IMR-90 (cell line): ENCODE measurements around the gene TPI1. TPM values are rescaled to one million over a fixed set of nuclear protein-coding genes. Genes with fewer than 3 reads are reported as not detected.

Experiments used
- ATAC-seq: fragments of 200-7000 bp; cut with Tn5 transposase; 2 replicates; pipeline ENCODE4 v1.9.1; 2020; ENCODE audit warnings: low read depth, mild to moderate bottlenecking, moderate library complexity
- BruUV-seq: library from RNA; stranded (reverse); fragments of 400-500 nt; replicated peaks from 2 replicates; lab custom pipeline; 2021; lab: Mats Ljungman, UMichigan
- CTCF ChIA-PET: fragments of 300-600 bp; formaldehyde crosslinking; extraction: SDS; loops from one replicate; lab custom pipeline; 2021; ENCODE audit warnings: antibody characterized with exemption; lab: Yijun Ruan, JAX
- POLR2A ChIA-PET: fragments of 300-600 bp; sonication (Branson Sonifier 250); formaldehyde crosslinking; loops from one replicate; lab custom pipeline; 2022; ENCODE audit warnings: antibody characterized with exemption; ENCODE audit not compliant: unreplicated experiment; lab: Charles Lee
- DNase-seq: peaks from one replicate; pipeline ENCODE4 v3.0.0; 2013
- H2AFZ ChIP-seq: replicated peaks from 2 replicates; pipeline ENCODE3; 2013; ENCODE audit warnings: low read length, mild to moderate bottlenecking; ENCODE audit not compliant: poor library complexity
- H2AK5ac ChIP-seq: 2 replicates; pipeline ENCODE4 v1.6.1; 2013; ENCODE audit warnings: low read depth, low read length, inconsistent platforms
- H2AK9ac ChIP-seq: replicated peaks from 2 replicates; pipeline ENCODE3; 2013; ENCODE audit warnings: mild to moderate bottlenecking, low read depth, low read length, moderate library complexity; ENCODE audit not compliant: poor library complexity
- H2BK120ac ChIP-seq: 2 replicates; pipeline ENCODE4 v1.6.1; 2013; ENCODE audit warnings: low read depth, low read length, inconsistent platforms
- H2BK15ac ChIP-seq: 3 replicates; pipeline ENCODE4 v1.6.1; 2013; ENCODE audit warnings: low read depth, low read length, inconsistent platforms
- H2BK20ac ChIP-seq: 2 replicates; pipeline ENCODE4 v1.6.1; 2013; ENCODE audit warnings: low read depth, mild to moderate bottlenecking, inconsistent platforms, low read length, moderate library complexity
- H2BK5ac ChIP-seq: 2 replicates; pipeline ENCODE4 v1.6.1; 2013; ENCODE audit warnings: mild to moderate bottlenecking, low read depth, low read length, inconsistent platforms; ENCODE audit not compliant: poor library complexity, severe bottlenecking
- H3K14ac ChIP-seq: replicated peaks from 2 replicates; pipeline ENCODE4 v1.6.1; 2013; ENCODE audit warnings: low read depth, low read length, inconsistent platforms
- H3K18ac ChIP-seq: 2 replicates; pipeline ENCODE4 v1.6.1; 2013; ENCODE audit warnings: low read depth, low read length, control low read depth
- H3K23ac ChIP-seq: 2 replicates; pipeline ENCODE4 v1.6.1; 2013; ENCODE audit warnings: low read depth, low read length, inconsistent platforms
- H3K27ac ChIP-seq: 2 replicates; pipeline ENCODE4 v1.5.1; 2013; ENCODE audit warnings: mild to moderate bottlenecking, control low read depth, low read length; ENCODE audit not compliant: insufficient read depth
- H3K27me3 ChIP-seq: 2 replicates; pipeline ENCODE4 v1.6.1; 2013; ENCODE audit warnings: low read length; ENCODE audit not compliant: control insufficient read depth, insufficient read depth
- H3K36me3 ChIP-seq: 2 replicates; pipeline ENCODE4 v1.6.1; 2013; ENCODE audit warnings: low read length, mixed read lengths; ENCODE audit not compliant: control insufficient read depth, insufficient read depth
- H3K4ac ChIP-seq: 2 replicates; pipeline ENCODE4 v1.6.1; 2013; ENCODE audit warnings: low read depth, low read length, inconsistent platforms
- H3K4me1 ChIP-seq: 2 replicates; pipeline ENCODE4 v1.6.1; 2013; ENCODE audit warnings: low read length, mixed read lengths; ENCODE audit not compliant: control insufficient read depth, insufficient read depth
- H3K4me2 ChIP-seq: 2 replicates; pipeline ENCODE4 v1.6.1; 2013; ENCODE audit warnings: low read depth, mild to moderate bottlenecking, control low read depth, low read length, moderate library complexity
- H3K4me3 ChIP-seq: 2 replicates; pipeline ENCODE4 v1.5.1; 2013; ENCODE audit warnings: low read depth, mild to moderate bottlenecking, control low read depth, low read length, moderate library complexity; ENCODE audit not compliant: insufficient read depth
- H3K56ac ChIP-seq: 2 replicates; pipeline ENCODE4 v1.6.1; 2013; ENCODE audit warnings: low read length, inconsistent platforms; ENCODE audit not compliant: insufficient read depth; ENCODE audit errors: extremely low read depth
- H3K79me1 ChIP-seq, 2 experiments: 2 replicates each; pipeline ENCODE4 v1.6.1; 2013; ENCODE audit warnings: low read length in 2 of 2, inconsistent platforms in 1 of 2, low read depth in 1 of 2
- H3K9ac ChIP-seq: 2 replicates; pipeline ENCODE4 v1.6.1; 2013; ENCODE audit warnings: low read depth, low read length, control low read depth
- H3K9me1 ChIP-seq: 2 replicates; pipeline ENCODE4 v1.6.1; 2013; ENCODE audit warnings: low read length, inconsistent platforms; ENCODE audit not compliant: insufficient read depth
- H3K9me3 ChIP-seq: 2 replicates; pipeline ENCODE4 v1.6.1; 2013; ENCODE audit warnings: low read length; ENCODE audit not compliant: control insufficient read depth, insufficient read depth
- H4K20me1 ChIP-seq: 2 replicates; pipeline ENCODE4 v1.6.1; 2013; ENCODE audit warnings: low read length, inconsistent platforms; ENCODE audit not compliant: insufficient read depth
- H4K5ac ChIP-seq: 2 replicates; pipeline ENCODE4 v1.6.1; 2013; ENCODE audit warnings: mild to moderate bottlenecking, low read depth, low read length, control low read depth
- H4K8ac ChIP-seq, 2 experiments: 2 replicates each; pipeline ENCODE4 v1.6.1; 2013; ENCODE audit warnings: low read depth in 2 of 2, low read length in 2 of 2, control low read depth in 1 of 2, inconsistent platforms in 1 of 2
- H4K91ac ChIP-seq: 2 replicates; pipeline ENCODE4 v1.6.1; 2013; ENCODE audit warnings: low read depth, low read length, inconsistent platforms; ENCODE audit not compliant: insufficient read depth
- BHLHE40 ChIP-seq: fragments of 150-350 bp; IDR thresholded peaks from 2 replicates; pipeline ENCODE4 v1.6.1; 2016; ENCODE audit warnings: mild to moderate bottlenecking, low read depth, low read length
- FOS ChIP-seq: fragments of 150-350 bp; IDR thresholded peaks from 2 replicates; pipeline ENCODE4 v1.6.1; 2016; ENCODE audit warnings: low read depth, low read length
- MAZ ChIP-seq: IDR thresholded peaks from 2 replicates; pipeline ENCODE4 v1.6.1; 2012; ENCODE audit warnings: low read depth, mild to moderate bottlenecking, low read length, improper control_type of control experiment, moderate library complexity, borderline replicate concordance
- RFX5 ChIP-seq: IDR thresholded peaks from 2 replicates; pipeline ENCODE4 v1.8.0; 2012; ENCODE audit warnings: low read depth, mild to moderate bottlenecking, low read length, moderate library complexity
- WGBS, 2 experiments: methylation state at CpG; one replicate each; pipeline versions ENCODE4 v1.1.5 to v1.1.7; 2013; ENCODE audit warnings: missing lambda C conversion rate in 2 of 2; ENCODE audit not compliant: insufficient read length in 1 of 2; ENCODE audit errors: extremely low coverage in 2 of 2; 5-methylcytosine and 5-hydroxymethylcytosine counted together
- dilution Hi-C: fragments of 300-500 bp; cut with HindIII; formaldehyde crosslinking; loops from one replicate; pipeline ENCODE4 v1.14.3; 2018; ENCODE audit warnings: low sequenced_read_pairs; ENCODE audit not compliant: unreplicated experiment
- in situ Hi-C: fragments of 300-500 bp; cut with MboI; formaldehyde crosslinking; loops from 3 replicates; pipeline ENCODE4 v1.14.3; 2019; ENCODE audit warnings: low sequenced_read_pairs, inconsistent platforms, mixed read lengths
- intact Hi-C: fragments of 100-400 bp; cut with micrococcal nuclease; formaldehyde crosslinking; loops from 2 replicates; pipeline ENCODE4 v1.10.0; 2022
- polyA plus RNA-seq, 3 experiments: library from polyadenylated mRNA; depleted of rRNA; stranded (reverse); fragments of >200 nt; gene quantifications; 2 replicates each; pipeline ENCODE4 v1.2.3, GENCODE V29; 2012; ENCODE audit warnings: low replicate concordance in 1 of 3
- total RNA-seq: library from RNA; depleted of rRNA; stranded (reverse); fragments of >200 nt; gene quantifications from 2 replicates; pipeline ENCODE4 v1.2.3, GENCODE V29; 2012; rRNA removed

TPI1 gene
- total and polyA plus RNA-seq, 2 of the 4 experiments (the other 2 are of a cell fraction) = 1,995 to 2,176 TPM

DNA sequence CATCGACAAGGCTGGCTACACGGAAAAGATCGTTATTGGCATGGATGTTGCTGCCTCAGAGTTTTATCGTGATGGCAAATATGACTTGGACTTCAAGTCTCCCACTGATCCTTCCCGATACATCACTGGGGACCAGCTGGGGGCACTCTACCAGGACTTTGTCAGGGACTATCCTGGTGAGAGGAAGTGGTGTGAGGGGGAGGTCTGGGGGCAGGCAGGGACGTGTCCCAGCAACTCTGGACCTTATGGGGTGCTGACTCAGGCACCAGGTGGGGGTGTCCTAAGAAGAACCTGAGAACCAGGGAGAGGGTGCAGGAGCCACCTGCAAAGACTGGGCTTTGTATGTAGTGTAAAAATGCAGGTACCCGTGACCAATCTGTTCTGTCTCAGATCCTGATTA, 52.3 kb downstream of the TPI1 start:
- ChIA-PET CTCF (no interaction called here), POLR2A (no interaction called here)
- no peak overlapping the region for H2BK5ac ChIP-seq
- H3K4me3 ChIP-seq = no peak overlapping the region
- no peak overlapping the region for H4K8ac ChIP-seq
- TF ChIP-seq FOS = no peak
- no peak for TF ChIP-seq BHLHE40
- TF ChIP-seq MAZ = no peak
- no peak for TF ChIP-seq RFX5
- dilution Hi-C loops (no loop called here), intact Hi-C loops (no loop called here), in situ Hi-C loops (no loop called here)
- WGBS, 2 experiments = 82% methylated on average over 4 of the region's 7 CpGs; no CpG with 5 or more reads in 1 of the 2 experiments
- BruUV-seq = no TSS peak
- H2BK15ac ChIP-seq = no peak overlapping the region
- peaks cover 53% of the 10 kb centered on the region for H3K36me3 ChIP-seq
- no peak overlapping the region for H3K18ac ChIP-seq
- no peak overlapping the region for H3K56ac ChIP-seq
- no peak overlapping the region for H4K5ac ChIP-seq
- H3K9me1 ChIP-seq = peaks cover 8% of the 10 kb centered on the region; the same call in 1 of the 2 replicates
- DNase-seq (no peak), ATAC-seq (no peak)
- H3K79me1 ChIP-seq = peaks cover 36 to 38% of the 10 kb centered on the region in 2 experiments
- H3K9me3 ChIP-seq = no peaks in the 10 kb centered on the region
- no peak overlapping the region for H3K14ac ChIP-seq
- H2AFZ ChIP-seq = no peak overlapping the region
- H3K4me1 ChIP-seq = peaks cover 20% of the 10 kb centered on the region
- H2BK20ac ChIP-seq = no peak overlapping the region
- H3K9ac ChIP-seq = no peak overlapping the region
- no peak overlapping the region for H2AK9ac ChIP-seq
- H4K20me1 ChIP-seq = 0 out of 2 replicates have a peak, but pooled peaks cover 6% of the 10 kb centered on the region
- H3K4me2 ChIP-seq = no peak overlapping the region
- H3K23ac ChIP-seq = no peak overlapping the region; the same call in 1 of the 2 replicates
- no peak overlapping the region for H3K27ac ChIP-seq
- no peak overlapping the region for H2BK120ac ChIP-seq
- no peaks in the 10 kb centered on the region for H3K27me3 ChIP-seq
- no peak overlapping the region for H2AK5ac ChIP-seq
- no peak overlapping the region for H4K91ac ChIP-seq
- no peak overlapping the region for H3K4ac ChIP-seq

Other genes starting within 250 kb of the TPI1 start
- gene LPAR5, start 231.6 kb upstream of the TPI1 start, total RNA-seq = not detected in 2 replicates
- not detected in 2 replicates for gene LPAR5, start 231.6 kb upstream of the TPI1 start, polyA plus RNA-seq (2012; rRNA removed)
- gene ACRBP, start 220.1 kb upstream of the TPI1 start, total RNA-seq = not detected in 2 replicates
- gene ACRBP, start 220.1 kb upstream of the TPI1 start, polyA plus RNA-seq (2012; rRNA removed) = 0.27 and 0.38 TPM in 2 replicates
- 22.0 and 25.3 TPM in 2 replicates for gene ING4, start 204.4 kb upstream of the TPI1 start, total RNA-seq
- gene ING4, start 204.4 kb upstream of the TPI1 start, polyA plus RNA-seq (2012; rRNA removed) = 31.1 and 47.5 TPM in 2 replicates
- gene ZNF384, start 178.2 kb upstream of the TPI1 start, total RNA-seq = 16.3 and 17.5 TPM in 2 replicates
- gene ZNF384, start 178.2 kb upstream of the TPI1 start, polyA plus RNA-seq (2012; rRNA removed) = 53.7 and 55.6 TPM in 2 replicates
- under 0.01 and 0.18 TPM in 2 replicates for gene PIANP, start 166.7 kb upstream of the TPI1 start, total RNA-seq
- gene PIANP, start 166.7 kb upstream of the TPI1 start, polyA plus RNA-seq (2012; rRNA removed) = 5.4 and 6.8 TPM in 2 replicates
- 51.4 and 58.8 TPM in 2 replicates for gene COPS7A, start 143.5 kb upstream of the TPI1 start, total RNA-seq
- gene COPS7A, start 143.5 kb upstream of the TPI1 start, polyA plus RNA-seq (2012; rRNA removed) = 135 and 138 TPM in 2 replicates
- gene MLF2, start 114.4 kb upstream of the TPI1 start, total RNA-seq = 236 and 244 TPM in 2 replicates
- gene MLF2, start 114.4 kb upstream of the TPI1 start, polyA plus RNA-seq (2012; rRNA removed) = 359 and 403 TPM in 2 replicates
- 11.4 and 17.2 TPM in 2 replicates for gene PTMS, start 101.2 kb upstream of the TPI1 start, total RNA-seq
- gene PTMS, start 101.2 kb upstream of the TPI1 start, polyA plus RNA-seq (2012; rRNA removed) = 275 and 288 TPM in 2 replicates
- not detected in 2 replicates for gene LAG3, start 95.0 kb upstream of the TPI1 start, total RNA-seq
- gene LAG3, start 95.0 kb upstream of the TPI1 start, polyA plus RNA-seq (2012; rRNA removed) = 0.41 and 0.66 TPM in 2 replicates
- 4.2 and 5.7 TPM in 2 replicates for gene CD4, start 78.0 kb upstream of the TPI1 start, total RNA-seq
- 15.0 and 15.7 TPM in 2 replicates for gene CD4, start 78.0 kb upstream of the TPI1 start, polyA plus RNA-seq (2012; rRNA removed)
- 1.7 and 2.9 TPM in 2 replicates for gene GPR162, start 45.7 kb upstream of the TPI1 start, total RNA-seq
- 6.0 and 7.8 TPM in 2 replicates for gene GPR162, start 45.7 kb upstream of the TPI1 start, polyA plus RNA-seq (2012; rRNA removed)
- 25.8 and 27.8 TPM in 2 replicates for gene P3H3, start 39.1 kb upstream of the TPI1 start, total RNA-seq
- 83.9 and 90.5 TPM in 2 replicates for gene P3H3, start 39.1 kb upstream of the TPI1 start, polyA plus RNA-seq (2012; rRNA removed)
- gene GNB3, start 26.6 kb upstream of the TPI1 start, total RNA-seq = 0.56 and 0.72 TPM in 2 replicates
- 20.5 and 20.7 TPM in 2 replicates for gene GNB3, start 26.6 kb upstream of the TPI1 start, polyA plus RNA-seq (2012; rRNA removed)
- gene CDCA3, start 16.2 kb upstream of the TPI1 start, total RNA-seq = 23.5 and 30.3 TPM in 2 replicates
- gene CDCA3, start 16.2 kb upstream of the TPI1 start, polyA plus RNA-seq (2012; rRNA removed) = 61.0 and 67.5 TPM in 2 replicates
- 119 and 125 TPM in 2 replicates for gene USP5, start 15.4 kb upstream of the TPI1 start, total RNA-seq
- gene USP5, start 15.4 kb upstream of the TPI1 start, polyA plus RNA-seq (2012; rRNA removed) = 67.7 and 69.7 TPM in 2 replicates
- gene SPSB2, start 5.8 kb downstream of the TPI1 start, total RNA-seq = 1.1 and 1.3 TPM in 2 replicates
- 4.1 and 4.3 TPM in 2 replicates for gene SPSB2, start 5.8 kb downstream of the TPI1 start, polyA plus RNA-seq (2012; rRNA removed)
- 8.9 and 11.1 TPM in 2 replicates for gene LRRC23, start 37.3 kb downstream of the TPI1 start, total RNA-seq
- 9.2 and 11.4 TPM in 2 replicates for gene LRRC23, start 37.3 kb downstream of the TPI1 start, polyA plus RNA-seq (2012; rRNA removed)
- 20.8 and 28.3 TPM in 2 replicates for gene ENO2, start 47.0 kb downstream of the TPI1 start, total RNA-seq
- 81.5 and 92.8 TPM in 2 replicates for gene ENO2, start 47.0 kb downstream of the TPI1 start, polyA plus RNA-seq (2012; rRNA removed)
- gene ATN1, start 60.4 kb downstream of the TPI1 start, total RNA-seq = 2.5 and 3.4 TPM in 2 replicates
- 58.7 and 59.8 TPM in 2 replicates for gene ATN1, start 60.4 kb downstream of the TPI1 start, polyA plus RNA-seq (2012; rRNA removed)
- gene RNU7-1, start 76.3 kb downstream of the TPI1 start, total RNA-seq = not detected in 2 replicates
- gene RNU7-1, start 76.3 kb downstream of the TPI1 start, polyA plus RNA-seq (2012; rRNA removed) = not detected in 2 replicates
- gene C12orf57, start 76.5 kb downstream of the TPI1 start, total RNA-seq = 197 and 238 TPM in 2 replicates
- gene C12orf57, start 76.5 kb downstream of the TPI1 start, polyA plus RNA-seq (2012; rRNA removed) = 530 and 703 TPM in 2 replicates
- under 0.01 TPM in 1 of 2 replicates, not detected in the other for gene PTPN6, start 83.8 kb downstream of the TPI1 start, total RNA-seq
- 0.14 TPM in 1 of 2 replicates, not detected in the other for gene PTPN6, start 83.8 kb downstream of the TPI1 start, polyA plus RNA-seq (2012; rRNA removed)
- 219 and 240 TPM in 2 replicates for gene PHB2, start 103.1 kb downstream of the TPI1 start, total RNA-seq
- 286 and 298 TPM in 2 replicates for gene PHB2, start 103.1 kb downstream of the TPI1 start, polyA plus RNA-seq (2012; rRNA removed)
- gene EMG1, start 103.4 kb downstream of the TPI1 start, total RNA-seq = 43.6 and 66.1 TPM in 2 replicates
- gene EMG1, start 103.4 kb downstream of the TPI1 start, polyA plus RNA-seq (2012; rRNA removed) = 37.5 and 43.1 TPM in 2 replicates
- 6.4 and 7.0 TPM in 2 replicates for gene LPCAT3, start 150.9 kb downstream of the TPI1 start, total RNA-seq
- 17.4 and 18.6 TPM in 2 replicates for gene LPCAT3, start 150.9 kb downstream of the TPI1 start, polyA plus RNA-seq (2012; rRNA removed)
- 34.4 and 49.6 TPM in 2 replicates for gene C1S, start 193.2 kb downstream of the TPI1 start, total RNA-seq
- gene C1S, start 193.2 kb downstream of the TPI1 start, polyA plus RNA-seq (2012; rRNA removed) = 64.1 and 85.4 TPM in 2 replicates
- gene C1R, start 224.9 kb downstream of the TPI1 start, total RNA-seq = 19.4 and 38.4 TPM in 2 replicates
- 153 and 165 TPM in 2 replicates for gene C1R, start 224.9 kb downstream of the TPI1 start, polyA plus RNA-seq (2012; rRNA removed)
- gene C1RL, start 241.7 kb downstream of the TPI1 start, total RNA-seq = 7.5 and 9.1 TPM in 2 replicates
- gene C1RL, start 241.7 kb downstream of the TPI1 start, polyA plus RNA-seq (2012; rRNA removed) = 12.0 and 12.3 TPM in 2 replicates